HepG2 (cell line): ENCODE results near the gene BBC3. TPM values are rescaled to one million over a fixed set of nuclear protein-coding genes. Genes with fewer than 3 reads are reported as not detected.
A peak's percentile ranks its signal among the peaks of the same experiment; 100 is the strongest.

Experiments
- ARID3A ChIP-seq: IDR thresholded peaks from 2 replicates; pipeline ENCODE4 v1.6.1; 2012; ENCODE audit warnings: low read depth, low read length, improper control_type of control experiment
- CCDC6 ChIP-seq: sonication (generic); formaldehyde crosslinking; IDR thresholded peaks from 2 replicates; pipeline ENCODE4 v1.8.1; 2022; ENCODE audit warnings: mild to moderate bottlenecking, missing genetic modification reagents, moderate library complexity
- CREBL2 ChIP-seq: sonication (generic); formaldehyde crosslinking; IDR thresholded peaks from 2 replicates; pipeline ENCODE4 v1.8.1; 2023; ENCODE audit warnings: missing genetic modification reagents, mild to moderate bottlenecking, borderline replicate concordance
- ELF1 ChIP-seq: sonication (generic); formaldehyde crosslinking; IDR thresholded peaks from 2 replicates; pipeline ENCODE4 v1.4.0; 2020; ENCODE audit warnings: missing genetic modification reagents
- EZH2 ChIP-seq: conservative IDR thresholded peaks from 2 replicates; pipeline ENCODE4 v1.6.1; 2012; ENCODE audit warnings: mild to moderate bottlenecking, low read depth, low read length, moderate library complexity
- FOXK2 ChIP-seq: fragments of 450-650 bp; IDR thresholded peaks from 2 replicates; pipeline ENCODE4 v1.6.1; 2016
- GABPA ChIP-seq, 2 experiments: IDR thresholded peaks; 2 replicates each; pipeline ENCODE4 v1.6.1; 2011 to 2016; ENCODE audit warnings: low read depth in 2 of 2, low read length in 1 of 2, missing biosample characterization in 1 of 2, missing genetic modification characterization in 1 of 2
- GTF3A ChIP-seq: sonication (generic); formaldehyde crosslinking; conservative IDR thresholded peaks from 2 replicates; pipeline ENCODE4 v1.4.0; 2020; ENCODE audit warnings: mild to moderate bottlenecking, missing genetic modification reagents
- HNRNPH1 ChIP-seq: fragments of 200-400 bp; formaldehyde crosslinking; optimal IDR thresholded peaks from 2 replicates; pipeline ENCODE3; 2017; ENCODE audit warnings: mild to moderate bottlenecking, low read depth, low read length
- MTF2 ChIP-seq: sonication (generic); formaldehyde crosslinking; IDR thresholded peaks from 2 replicates; pipeline ENCODE4 v1.5.0; 2020; ENCODE audit warnings: missing genetic modification reagents, borderline replicate concordance
- NCOR1 ChIP-seq: fragments of 200-600 bp; sonication (generic); IDR thresholded peaks from 2 replicates; pipeline ENCODE4 v1.7.0; 2017; ENCODE audit warnings: antibody characterized with exemption, low read length, borderline replicate concordance
- PAX8 ChIP-seq: sonication (generic); formaldehyde crosslinking; IDR thresholded peaks from 2 replicates; pipeline ENCODE4 v1.8.0; 2022; ENCODE audit warnings: mild to moderate bottlenecking, missing genetic modification reagents, borderline replicate concordance
- POLR2G ChIP-seq: fragments of 200-400 bp; formaldehyde crosslinking; IDR thresholded peaks from 2 replicates; pipeline ENCODE4 v1.6.1; 2018; ENCODE audit warnings: mild to moderate bottlenecking, low read depth, low read length, moderate library complexity
- PPARG ChIP-seq: conservative IDR thresholded peaks from 2 replicates; pipeline ENCODE4 v1.6.1; 2016; ENCODE audit warnings: missing biosample characterization, missing genetic modification reagents
- REXO4 ChIP-seq: sonication (generic); formaldehyde crosslinking; IDR thresholded peaks from 2 replicates; pipeline ENCODE4 v1.8.0; 2022; ENCODE audit warnings: missing genetic modification reagents, mild to moderate bottlenecking, borderline replicate concordance
- SRSF4 ChIP-seq: fragments of 200-400 bp; formaldehyde crosslinking; IDR thresholded peaks from one replicate; pipeline ENCODE4 v1.6.1; 2018; ENCODE audit warnings: mild to moderate bottlenecking, low read depth, low read length, moderate library complexity; ENCODE audit not compliant: poor library complexity, severe bottlenecking
- UBTF ChIP-seq: sonication (generic); formaldehyde crosslinking; IDR thresholded peaks from 2 replicates; pipeline ENCODE4 v1.4.0; 2020; ENCODE audit warnings: mild to moderate bottlenecking, missing genetic modification reagents
- ZFP36L1 ChIP-seq: sonication (generic); formaldehyde crosslinking; IDR thresholded peaks from 2 replicates; pipeline ENCODE4 v1.8.0; 2022; ENCODE audit warnings: mild to moderate bottlenecking, missing genetic modification reagents, moderate library complexity
- ZFP62 ChIP-seq: sonication (generic); formaldehyde crosslinking; IDR thresholded peaks from 2 replicates; pipeline ENCODE4 v1.4.0; 2020; ENCODE audit warnings: missing genetic modification reagents
- ZNF138 ChIP-seq: sonication (generic); formaldehyde crosslinking; IDR thresholded peaks from 2 replicates; pipeline ENCODE4 v1.5.0; 2020; ENCODE audit warnings: mild to moderate bottlenecking, low read depth, missing genetic modification reagents
- ZNF570 ChIP-seq: sonication (generic); formaldehyde crosslinking; IDR thresholded peaks from 2 replicates; pipeline ENCODE4 v1.4.0; 2020; ENCODE audit warnings: mild to moderate bottlenecking, missing genetic modification reagents, borderline replicate concordance
- ZNF691 ChIP-seq: sonication (generic); formaldehyde crosslinking; IDR thresholded peaks from 2 replicates; pipeline ENCODE4 v1.4.0; 2020; ENCODE audit warnings: missing genetic modification reagents, low read depth, mild to moderate bottlenecking, borderline replicate concordance
- ZNF800 ChIP-seq: sonication (generic); formaldehyde crosslinking; IDR thresholded peaks from 2 replicates; pipeline ENCODE4 v1.4.0; 2020; ENCODE audit warnings: missing genetic modification reagents
- polyA plus RNA-seq, 8 experiments: library from polyadenylated mRNA; depleted of rRNA in 3 of 8; stranded (reverse) in 7 of 8; unstranded in 1 of 8; fragments of >200 nt; fragmentation: Illumina TruSeq in 4 of 8; extraction: Trizol in 4 of 8; gene quantifications; 2 replicates each; pipeline versions ENCODE4 v1.2.1 to v1.2.3, GENCODE V29; 2011 to 2016; ENCODE audit warnings: low read depth in 4 of 8, missing spikeins in 1 of 8, mixed read lengths in 1 of 8; ENCODE audit not compliant: insufficient read depth in 1 of 8
- total RNA-seq, 5 experiments: library from RNA; depleted of rRNA; stranded (reverse); fragments of >200 nt; fragmentation: Illumina TruSeq; extraction: Trizol; gene quantifications; 2 replicates each; pipeline ENCODE4 v1.2.3, GENCODE V29; 2016; ENCODE audit warnings: low read depth in 1 of 5

Gene BBC3
- total and polyA plus RNA-seq, 2 of the 13 experiments (the other 11 are each of a cell fraction or from before 2014, with no cell fraction given) = 6.1 to 8.8 TPM

- TF ChIP-seq ZNF691 (CRISPR knock-in tag) (no peak), ELF1 (CRISPR knock-in tag) (peak; percentile 88), NCOR1 (no peak), PPARG (CRISPR knock-in tag) (no peak), GTF3A (CRISPR knock-in tag) (no peak), SRSF4 (no peak), ZNF800 (CRISPR knock-in tag) (no peak; the same call in 1 of the 2 replicates), CREBL2 (CRISPR knock-in tag) (no peak), ZNF138 (CRISPR knock-in tag) (0 out of 2 replicates have a peak, but pooled peaks have one; percentile 72), REXO4 (CRISPR knock-in tag) (no peak), UBTF (CRISPR knock-in tag) (peak; percentile 46; the same call in 1 of the 2 replicates), ARID3A (no peak), MTF2 (CRISPR knock-in tag) (no peak), ZFP62 (CRISPR knock-in tag) (no peak), HNRNPH1 (no peak), CCDC6 (no peak), POLR2G (peak; percentile 76), GABPA (IDR thresholded peaks at IDR 0.05; ENCODE audit: low read depth, low read length) (no peak), GABPA (CRISPR knock-in tag; IDR thresholded peaks at IDR 0.05; ENCODE audit: low read depth) (peak; percentile 61), FOXK2 (no peak), ZNF570 (no peak), EZH2 (no peak), PAX8 (CRISPR knock-in tag) (no peak), ZFP36L1 (CRISPR knock-in tag) (no peak)
These were observed 42.5 kb upstream of the BBC3 start (continued) for GRCh38 chr19:47273313-47274070.
